H9 (cell line): ENCODE results near the gene ESX1. TPM values are rescaled to one million over a fixed set of nuclear protein-coding genes. Genes with fewer than 3 reads are reported as not detected.

ENCODE experiments used
- DNase-seq: peaks from one replicate; pipeline ENCODE4 v3.0.0-alpha.2; 2017
- H2AFZ ChIP-seq: one replicate; pipeline ENCODE4 v1.6.1; 2013; ENCODE audit warnings: mild to moderate bottlenecking, low read length, control low read depth, moderate library complexity
- H2AK5ac ChIP-seq: 2 replicates; pipeline ENCODE4 v1.6.1; 2013; ENCODE audit warnings: low read length, control low read depth, mixed read lengths; ENCODE audit not compliant: insufficient read length
- H2BK120ac ChIP-seq: one replicate; pipeline ENCODE4 v1.6.1; 2013; ENCODE audit warnings: low read depth, mild to moderate bottlenecking, low read length, control low read depth, inconsistent platforms; ENCODE audit not compliant: poor library complexity, severe bottlenecking
- H2BK12ac ChIP-seq: 2 replicates; pipeline ENCODE4 v1.6.1; 2013; ENCODE audit warnings: low read length, control low read depth, mixed read lengths, low read depth; ENCODE audit not compliant: insufficient read length
- H2BK15ac ChIP-seq: 2 replicates; pipeline ENCODE4 v1.6.1; 2013; ENCODE audit warnings: low read depth, low read length, control low read depth
- H2BK20ac ChIP-seq: one replicate; pipeline ENCODE4 v1.6.1; 2013; ENCODE audit warnings: low read depth, mild to moderate bottlenecking, low read length, control low read depth, inconsistent platforms; ENCODE audit not compliant: poor library complexity, severe bottlenecking
- H2BK5ac ChIP-seq: 2 replicates; pipeline ENCODE4 v1.6.1; 2013; ENCODE audit warnings: low read length, control low read depth, mixed read lengths; ENCODE audit not compliant: insufficient read length
- H3K14ac ChIP-seq: 2 replicates; pipeline ENCODE4 v1.6.1; 2013; ENCODE audit warnings: low read length, control low read depth; ENCODE audit not compliant: insufficient read depth
- H3K18ac ChIP-seq: 2 replicates; pipeline ENCODE4 v1.6.1; 2013; ENCODE audit warnings: low read depth, mild to moderate bottlenecking, mixed read lengths, low read length, control low read depth; ENCODE audit not compliant: insufficient read length
- H3K23ac ChIP-seq: 2 replicates; pipeline ENCODE4 v1.6.1; 2013; ENCODE audit warnings: low read length, control low read depth, mixed read lengths, low read depth; ENCODE audit not compliant: insufficient read length
- H3K23me2 ChIP-seq: 2 replicates; pipeline ENCODE4 v1.6.1; 2013; ENCODE audit warnings: low read depth, mild to moderate bottlenecking, mixed read lengths, low read length, control low read depth; ENCODE audit not compliant: insufficient read length, poor library complexity, severe bottlenecking
- H3K27ac ChIP-seq: 2 replicates; pipeline ENCODE4 v1.5.1; 2013; ENCODE audit warnings: low read length, control low read depth, mixed read lengths, low read depth; ENCODE audit not compliant: insufficient read length
- H3K27me3 ChIP-seq: 2 replicates; pipeline ENCODE4 v1.6.1; 2013; ENCODE audit warnings: low read length, control low read depth, inconsistent platforms; ENCODE audit not compliant: insufficient read depth
- H3K4ac ChIP-seq: 2 replicates; pipeline ENCODE4 v1.6.1; 2013; ENCODE audit warnings: low read depth, mild to moderate bottlenecking, control low read depth, inconsistent platforms, low read length, moderate library complexity
- H3K4me1 ChIP-seq: 2 replicates; pipeline ENCODE4 v1.6.1; 2013; ENCODE audit warnings: low read length, control low read depth, inconsistent platforms; ENCODE audit not compliant: insufficient read depth
- H3K4me2 ChIP-seq: 2 replicates; pipeline ENCODE4 v1.6.1; 2013; ENCODE audit warnings: low read length, control low read depth, mixed read lengths; ENCODE audit not compliant: insufficient read length, insufficient read depth
- H3K56ac ChIP-seq: 2 replicates; pipeline ENCODE4 v1.6.1; 2013; ENCODE audit warnings: low read depth, mild to moderate bottlenecking, mixed read lengths, low read length, control low read depth; ENCODE audit not compliant: insufficient read length
- H3K79me1 ChIP-seq: 2 replicates; pipeline ENCODE4 v1.6.1; 2013; ENCODE audit warnings: low read depth, mild to moderate bottlenecking, moderate library complexity, low read length, control low read depth, inconsistent platforms; ENCODE audit not compliant: insufficient read depth, poor library complexity, severe bottlenecking
- H3K79me2 ChIP-seq: 2 replicates; pipeline ENCODE4 v1.6.1; 2013; ENCODE audit warnings: low read length, control low read depth, inconsistent platforms; ENCODE audit not compliant: insufficient read depth
- H3K9ac ChIP-seq: 2 replicates; pipeline ENCODE4 v1.6.1; 2013; ENCODE audit warnings: low read length, control low read depth, mixed read lengths; ENCODE audit not compliant: insufficient read length; ENCODE audit errors: extremely low read depth
- H3K9me3 ChIP-seq: one replicate; pipeline ENCODE4 v1.6.1; 2013; ENCODE audit warnings: low read depth, low read length, inconsistent platforms; ENCODE audit not compliant: control insufficient read depth
- H3T11ph ChIP-seq: one replicate; pipeline ENCODE4 v1.6.1; 2013; ENCODE audit warnings: mild to moderate bottlenecking, low read length, control low read depth, inconsistent platforms
- H4K20me1 ChIP-seq: one replicate; pipeline ENCODE4 v1.6.1; 2013; ENCODE audit not compliant: control insufficient read depth, insufficient read length, insufficient read depth
- H4K5ac ChIP-seq: 2 replicates; pipeline ENCODE4 v1.6.1; 2013; ENCODE audit warnings: low read depth, mild to moderate bottlenecking, mixed read lengths, low read length, control low read depth; ENCODE audit not compliant: insufficient read length
- H4K8ac ChIP-seq: replicated peaks from 2 replicates; pipeline ENCODE4 v1.6.1; 2013; ENCODE audit warnings: low read length, control low read depth, mixed read lengths, low read depth; ENCODE audit not compliant: insufficient read length
- H4K91ac ChIP-seq: 2 replicates; pipeline ENCODE4 v1.6.1; 2013; ENCODE audit warnings: low read depth, mild to moderate bottlenecking, moderate library complexity, mixed read lengths, low read length, control low read depth; ENCODE audit not compliant: insufficient read length
- H3K27ac Mint-ChIP-seq, 3 experiments: 2 replicates in 2 of 3; 3 replicates in 1 of 3; pipeline ENCODE4 v1.8.0; 2020 to 2021; ENCODE audit warnings: mixed read lengths in 3 of 3, mild to moderate bottlenecking in 1 of 3, moderate library complexity in 1 of 3
- H3K27me3 Mint-ChIP-seq: 2 replicates; pipeline ENCODE4 v1.8.0; 2021; ENCODE audit warnings: low read depth, mild to moderate bottlenecking, moderate library complexity, mixed read lengths
- H3K36me3 Mint-ChIP-seq, 3 experiments: 2 replicates in 2 of 3; 3 replicates in 1 of 3; pipeline ENCODE4 v1.8.0; 2020 to 2021; ENCODE audit warnings: low read depth in 3 of 3, mixed read lengths in 3 of 3; ENCODE audit not compliant: insufficient read depth in 1 of 3
- H3K4me1 Mint-ChIP-seq, 2 experiments: 2 replicates each; pipeline ENCODE4 v1.8.0; 2020; ENCODE audit warnings: mixed read lengths in 2 of 2
- H3K4me3 Mint-ChIP-seq, 2 experiments: 2 replicates in 1 of 2; 3 replicates in 1 of 2; pipeline ENCODE4 v1.8.0; 2020 to 2021; ENCODE audit warnings: mild to moderate bottlenecking in 2 of 2, mixed read lengths in 2 of 2, moderate library complexity in 1 of 2
- H3K9me3 Mint-ChIP-seq, 2 experiments: 2 replicates in 1 of 2; 3 replicates in 1 of 2; pipeline ENCODE4 v1.8.0; 2020; ENCODE audit warnings: mild to moderate bottlenecking in 2 of 2, mixed read lengths in 2 of 2, moderate library complexity in 1 of 2
- CTCF ChIP-seq: fragments of 200-600 bp; sonication (generic); conservative IDR thresholded peaks from 3 replicates; pipeline ENCODE4 v1.8.0; 2021; ENCODE audit warnings: antibody characterized with exemption, mild to moderate bottlenecking
- WGBS: extraction: QIAGEN DNeasy Blood & Tissue Kit; methylation state at CpG from one replicate; pipeline ENCODE4 v1.1.7; 2013; ENCODE audit warnings: missing lambda C conversion rate, low lambda C conversion rate, mixed read lengths; ENCODE audit not compliant: insufficient read length; ENCODE audit errors: extremely low coverage; 5-methylcytosine and 5-hydroxymethylcytosine counted together
- total RNA-seq: library from RNA; stranded (reverse); gene quantifications from 2 replicates; pipeline ENCODE4 v1.2.1, GENCODE V29; 2021

Gene ESX1
- total RNA-seq, 1 experiment from 2014 or later: not detected

- no peaks in the 10 kb centered on the region for H3K27me3 ChIP-seq
- no peak overlapping the region for H2BK12ac ChIP-seq
- peak; percentile 52 for DNase-seq
- no peaks in the 10 kb centered on the region for H4K20me1 ChIP-seq
- H2AK5ac ChIP-seq: no peak overlapping the region
- no peak overlapping the region for H2BK120ac ChIP-seq
- no peak overlapping the region for H3T11ph ChIP-seq
- H2BK5ac ChIP-seq: no peak overlapping the region
- H3K79me1 ChIP-seq: no peaks in the 10 kb centered on the region
- H3K9me3 Mint-ChIP-seq: peaks cover 0 to 73% of the 10 kb centered on the region in 2 experiments; a peak in 3 of 5 replicates
- peaks cover 12% of the 10 kb centered on the region; the same call in 1 of the 2 replicates for H3K4me1 ChIP-seq
- H3K4me3 Mint-ChIP-seq: peak overlapping the region; percentile 32 to 38; a peak in 4 of 5 replicates
- H3K9ac ChIP-seq: no peak overlapping the region
- peak overlapping the region; percentile 37 for H3K4me2 ChIP-seq
- H4K91ac ChIP-seq: no peak overlapping the region
- H3K27ac Mint-ChIP-seq: peak overlapping the region; percentile 28 to 81 (median 51); a peak in 5 of 7 replicates
- H3K23me2 ChIP-seq: no peaks in the 10 kb centered on the region
- H3K56ac ChIP-seq: no peak overlapping the region
- no peak overlapping the region for H3K23ac ChIP-seq
- H3K18ac ChIP-seq: no peak overlapping the region
- H2AFZ ChIP-seq: no peak overlapping the region
- H3K4ac ChIP-seq: no peak overlapping the region
- no peak overlapping the region for H2BK15ac ChIP-seq
- no peak overlapping the region for H3K14ac ChIP-seq
- WGBS: no CpG with 5 or more reads among the region's 5 CpGs
- no peak overlapping the region for H2BK20ac ChIP-seq
- peak overlapping the region; percentile 23 for H3K27ac ChIP-seq
- H3K4me1 Mint-ChIP-seq: peaks cover 45 to 59% of the 10 kb centered on the region in 2 experiments
- H3K36me3 Mint-ChIP-seq: peaks cover 0 to 4% (median 0%) of the 10 kb centered on the region in 3 experiments; a peak in 1 of 7 replicates
- H3K79me2 ChIP-seq: no peaks in the 10 kb centered on the region
- H3K9me3 ChIP-seq: no peaks in the 10 kb centered on the region
- H4K5ac ChIP-seq: no peak overlapping the region
- no peak overlapping the region for H4K8ac ChIP-seq
- H3K27me3 Mint-ChIP-seq: no peaks in the 10 kb centered on the region; the same call in 1 of the 2 replicates
- TF ChIP-seq CTCF: no peak
Measured at GRCh38 chrX:104288269-104288668, 33.5 kb upstream of the ESX1 start.
